Left kidney (tissue), 2 donors: ENCODE data around the gene LDHD. TPM values are rescaled to one million over a fixed set of nuclear protein-coding genes. Genes with fewer than 3 reads are reported as not detected.

Experiments
- DNase-seq: peaks from one replicate; pipeline ENCODE4 v3.0.0-alpha.2; 2013
- polyA plus RNA-seq: library from polyadenylated mRNA; unstranded; fragments of 120-200 nt; gene quantifications from one replicate; pipeline ENCODE4 v1.2.1, GENCODE V29; 2013; ENCODE audit not compliant: insufficient read length

Gene LDHD
- polyA plus RNA-seq, 1 donor, result 4.1 TPM

GRCh38 chr16:75062135-75062975 lies 54.2 kb downstream of the LDHD start:
- no peak for DNase-seq

Other genes with a start within 250 kb of the LDHD start
- gene WDR59, start 131.7 kb downstream of the LDHD start, polyA plus RNA-seq, result 109 TPM
- 34.6 TPM for gene ZNRF1, start 117.8 kb downstream of the LDHD start, polyA plus RNA-seq
- gene ZFP1, start 31.7 kb upstream of the LDHD start, polyA plus RNA-seq, result 25.3 TPM
- gene CTRB2, start 90.4 kb upstream of the LDHD start, polyA plus RNA-seq, result not detected
- gene CTRB1, start 102.2 kb upstream of the LDHD start, polyA plus RNA-seq, result 0.18 TPM
- gene BCAR1, start 134.8 kb upstream of the LDHD start, polyA plus RNA-seq, result 51.2 TPM